RWPE1 (cell line): Measurements from ENCODE around the gene MAML1.
"Not testable (repeated sequence)": the region's sequence is repeated elsewhere in the genome, so short reads cannot be mapped to it uniquely, and the experiment has no call there.

ENCODE experiments used
- CTCF ChIA-PET: fragments of 350-600 bp; sonication (Branson Sonifier 250); formaldehyde crosslinking; extraction: SDS; loops from one replicate; lab custom pipeline; 2021; lab: Yijun Ruan, JAX
- POLR2A ChIA-PET: fragments of 400-600 bp; formaldehyde crosslinking; extraction: SDS; loops from one replicate; lab custom pipeline; 2020; ENCODE audit warnings: antibody characterized with exemption; ENCODE audit not compliant: low non-redundant PET; lab: Yijun Ruan, JAX
- DNase-seq: peaks from one replicate; pipeline ENCODE4 v3.0.0; 2012; ENCODE audit warnings: low spot score
- H3K27ac ChIP-seq: fragments of 450-650 bp; 2 replicates; pipeline ENCODE4 v1.5.1; 2017
- TF ChIP-seq, protein P1 (sequence below): fragments of 450-650 bp; conservative IDR thresholded peaks from 2 replicates; pipeline ENCODE4 v1.5.1; 2017; ENCODE audit warnings: low read depth, mild to moderate bottlenecking

MAML1 gene

DNA sequence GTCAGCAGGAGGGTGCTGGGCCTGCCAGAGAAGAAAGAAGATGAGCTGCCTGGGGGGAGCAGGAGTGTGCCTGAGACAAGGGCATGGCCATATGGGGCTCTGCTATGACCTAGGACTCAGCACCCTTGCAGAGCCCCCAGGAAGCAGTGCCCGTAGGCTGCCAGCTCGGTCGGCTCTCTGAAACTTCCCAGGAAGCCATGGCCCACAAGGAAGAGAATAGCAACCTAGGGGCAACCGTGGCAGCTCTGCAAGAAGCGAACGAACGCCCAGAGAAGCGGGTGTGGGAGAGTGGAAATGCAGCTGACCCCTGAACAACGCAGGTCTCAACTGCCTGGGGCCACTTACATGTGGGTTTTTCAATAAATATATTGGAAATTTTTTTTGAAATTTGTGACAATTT, 50.5 kb downstream of the MAML1 start:
- DNase-seq: no peak
- H3K27ac ChIP-seq: no peak overlapping the region
- ChIA-PET CTCF (interaction anchor here (1.1 kb wide), 1 partner anchor 20 kb away, joined by 3 read pairs; no protein-coding TSS in a partner anchor), POLR2A (no interaction called here)
- TF ChIP-seq, protein P1, sequence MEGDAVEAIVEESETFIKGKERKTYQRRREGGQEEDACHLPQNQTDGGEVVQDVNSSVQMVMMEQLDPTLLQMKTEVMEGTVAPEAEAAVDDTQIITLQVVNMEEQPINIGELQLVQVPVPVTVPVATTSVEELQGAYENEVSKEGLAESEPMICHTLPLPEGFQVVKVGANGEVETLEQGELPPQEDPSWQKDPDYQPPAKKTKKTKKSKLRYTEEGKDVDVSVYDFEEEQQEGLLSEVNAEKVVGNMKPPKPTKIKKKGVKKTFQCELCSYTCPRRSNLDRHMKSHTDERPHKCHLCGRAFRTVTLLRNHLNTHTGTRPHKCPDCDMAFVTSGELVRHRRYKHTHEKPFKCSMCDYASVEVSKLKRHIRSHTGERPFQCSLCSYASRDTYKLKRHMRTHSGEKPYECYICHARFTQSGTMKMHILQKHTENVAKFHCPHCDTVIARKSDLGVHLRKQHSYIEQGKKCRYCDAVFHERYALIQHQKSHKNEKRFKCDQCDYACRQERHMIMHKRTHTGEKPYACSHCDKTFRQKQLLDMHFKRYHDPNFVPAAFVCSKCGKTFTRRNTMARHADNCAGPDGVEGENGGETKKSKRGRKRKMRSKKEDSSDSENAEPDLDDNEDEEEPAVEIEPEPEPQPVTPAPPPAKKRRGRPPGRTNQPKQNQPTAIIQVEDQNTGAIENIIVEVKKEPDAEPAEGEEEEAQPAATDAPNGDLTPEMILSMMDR: no peak

DNA sequence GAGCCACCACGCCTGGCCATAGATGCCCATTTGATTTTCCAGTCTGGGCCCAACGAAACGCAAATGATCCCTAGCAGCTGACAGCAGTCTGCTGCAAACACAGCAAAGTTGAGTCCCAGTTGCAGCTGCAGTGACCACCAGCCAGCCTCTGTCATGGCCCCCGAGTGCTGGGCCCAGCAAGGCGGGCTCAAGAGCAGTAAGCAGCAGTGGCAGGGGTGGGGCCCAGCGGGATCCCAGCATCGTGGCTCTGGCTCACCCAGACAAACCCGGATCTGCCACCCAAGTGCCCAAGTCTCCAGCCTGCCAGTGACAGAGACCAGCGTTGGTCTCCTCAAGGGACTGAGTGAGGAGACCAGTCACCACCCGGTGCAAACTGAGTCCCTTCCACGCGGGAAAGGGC, 54.2 kb downstream of the MAML1 start:
- TF ChIP-seq, protein P1: no peak
- POLR2A ChIA-PET: no interaction called here
- no peak for DNase-seq
- peak overlapping the region; percentile 0; the same call in 1 of the 2 replicates for H3K27ac ChIP-seq
- CTCF ChIA-PET: no interaction called here

DNA sequence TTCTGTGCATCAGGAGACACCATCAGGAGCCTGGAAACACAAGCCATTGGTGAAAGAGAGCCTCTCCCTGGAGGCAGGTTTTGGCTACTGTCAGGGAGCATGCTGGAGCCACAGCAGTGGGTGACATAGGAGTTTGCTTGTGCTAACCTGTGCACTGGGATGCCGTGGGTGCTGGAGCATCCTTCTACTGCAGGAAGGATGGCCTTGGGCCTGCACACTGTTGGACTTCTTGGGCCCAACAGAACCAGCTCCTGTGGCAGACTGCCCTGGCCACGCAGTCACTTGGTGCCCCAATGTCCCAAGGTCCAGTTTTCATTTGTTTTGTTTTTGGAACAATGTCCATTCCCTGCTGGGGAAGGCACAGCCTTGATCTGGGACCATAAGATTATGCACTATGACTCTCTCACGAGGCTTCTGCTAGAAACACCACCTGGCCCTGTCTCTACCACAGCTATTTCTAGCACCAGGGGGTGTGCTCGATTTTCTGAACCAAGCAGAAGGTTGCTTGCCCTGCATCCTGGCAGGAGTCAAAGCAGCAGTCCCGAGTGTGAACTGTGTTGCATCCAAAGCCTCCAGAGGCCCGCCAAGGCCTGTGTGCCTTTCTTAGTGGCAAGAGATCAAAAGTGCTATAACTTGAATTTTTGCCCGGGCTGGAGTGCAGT, 55.7 kb downstream of the MAML1 start:
- DNase-seq: no peak
- POLR2A ChIA-PET: no interaction called here
- TF ChIP-seq, protein P1: no peak
- CTCF ChIA-PET: interaction anchor here (0.5 to 1.1 kb wide), 3 partner anchors 8 to 120 kb away, joined by 3 to 9 read pairs (median 3); no protein-coding TSS in a partner anchor
- no peak overlapping the region for H3K27ac ChIP-seq

DNA sequence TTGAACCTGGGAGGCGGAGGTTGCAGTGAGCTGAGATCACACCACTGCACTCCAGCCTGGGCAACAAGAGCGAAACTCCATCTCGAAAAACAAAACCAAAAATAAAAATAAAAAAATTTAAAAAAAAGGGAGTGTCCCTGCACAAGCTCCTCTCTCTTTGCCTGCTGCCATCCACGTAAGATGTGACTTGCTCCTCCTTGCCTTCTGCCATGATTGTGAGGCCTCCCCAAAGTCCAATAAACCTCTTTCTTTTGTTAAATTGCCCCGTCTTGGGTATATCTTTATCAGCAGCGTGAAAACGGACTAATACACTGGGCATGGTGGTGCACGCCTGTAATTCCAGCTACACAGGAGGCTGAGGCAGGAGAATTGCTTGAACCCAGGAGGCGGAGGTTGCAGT, 56.7 kb downstream of the MAML1 start:
- H3K27ac ChIP-seq, DNase-seq, POLR2A ChIA-PET: not testable (repeated sequence)
- CTCF ChIA-PET: interaction anchor here (1.1 kb wide), 1 partner anchor 9 kb away, joined by 9 read pairs; no protein-coding TSS in a partner anchor

DNA sequence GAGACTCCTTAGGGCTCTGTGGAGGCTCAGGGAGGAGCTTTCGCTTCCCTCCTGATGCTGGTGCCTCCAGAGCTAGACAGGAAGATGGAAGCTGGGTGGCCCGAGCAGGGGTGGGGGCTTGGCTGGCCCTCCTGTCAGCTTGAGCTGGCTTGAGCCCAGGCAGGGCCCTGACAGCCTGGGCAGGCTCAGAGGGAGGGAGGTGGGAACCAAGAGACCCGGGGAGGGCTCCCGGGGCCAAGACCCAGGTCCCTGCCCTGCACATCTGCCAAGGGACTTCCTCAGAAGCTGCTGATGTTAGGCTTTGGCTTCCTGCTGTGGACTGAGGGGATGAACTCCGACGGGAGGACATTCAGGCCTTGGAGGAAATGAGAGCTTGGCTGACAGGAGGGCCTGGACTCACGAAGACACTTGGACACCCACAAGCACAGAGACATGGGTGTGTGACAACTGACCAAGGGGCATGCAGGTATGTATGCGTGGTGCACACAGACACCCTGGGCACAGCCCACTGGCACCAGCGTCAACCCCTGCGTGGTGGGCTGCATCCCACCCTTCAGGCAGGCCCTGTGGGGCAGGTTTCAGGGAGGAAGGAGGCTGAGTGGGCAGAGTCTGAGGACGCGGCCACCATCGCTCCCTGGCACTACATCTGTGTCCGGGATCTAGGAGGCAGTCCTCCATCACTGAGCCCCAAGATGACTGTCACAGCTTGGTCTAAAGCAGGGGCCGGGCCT, 59.4 kb downstream of the MAML1 start:
- peak overlapping the region; percentile 5; the same call in 1 of the 2 replicates for H3K27ac ChIP-seq
- ChIA-PET POLR2A (no interaction called here), CTCF (interaction anchor here (0.7 to 7.0 kb wide), 2 partner anchors 10 to 29 kb away, joined by 3 to 39 read pairs; no protein-coding TSS in a partner anchor)
- no peak for DNase-seq
- TF ChIP-seq, protein P1: no peak

DNA sequence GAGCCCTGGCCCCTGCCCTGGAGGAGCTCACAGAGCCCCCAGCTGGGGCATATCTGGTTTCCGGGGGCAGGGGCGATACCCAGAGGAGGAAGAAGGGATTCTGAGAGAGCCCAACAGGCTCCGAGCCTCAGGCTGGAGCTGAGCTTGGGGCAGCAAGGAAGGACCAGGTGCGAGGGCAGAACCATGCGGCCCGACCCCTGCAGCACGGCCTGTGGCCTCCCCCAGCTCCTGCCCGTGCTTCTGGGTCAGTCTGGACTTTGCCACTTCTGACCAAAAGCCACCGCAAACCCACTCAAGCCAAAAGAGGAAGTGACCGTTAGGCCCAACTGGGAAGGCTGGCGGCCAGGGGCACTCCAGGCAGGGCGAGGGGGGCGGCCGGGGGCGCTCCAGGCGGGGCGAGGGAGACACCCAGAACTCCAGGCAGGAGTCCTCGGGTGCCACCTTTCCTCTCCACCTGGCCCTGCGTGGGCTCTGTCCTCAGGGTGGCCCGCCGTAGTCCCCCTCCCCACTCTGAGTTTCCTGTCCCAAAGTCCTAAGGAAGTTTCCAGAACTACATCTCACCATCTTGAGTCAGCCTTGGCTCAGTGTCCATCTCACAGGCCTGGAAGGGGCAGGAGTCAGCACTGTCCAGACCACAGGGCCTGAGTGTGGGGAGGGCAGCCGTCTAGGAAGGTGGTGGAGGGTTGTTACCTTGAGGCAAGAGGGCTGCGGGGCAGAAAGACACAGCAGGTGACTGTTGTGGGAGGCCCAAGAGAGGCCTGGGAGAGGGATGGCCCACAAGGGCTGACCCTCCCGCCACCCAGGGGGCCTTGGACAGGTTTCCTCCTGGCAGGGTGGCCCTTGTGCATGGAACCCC, 60.2 kb downstream of the MAML1 start:
- TF ChIP-seq, protein P1: no peak
- H3K27ac ChIP-seq: peak overlapping the region; percentile 86
- DNase-seq: no peak
- CTCF ChIA-PET: interaction anchor here (0.7 to 7.0 kb wide), 2 partner anchors 9 to 30 kb away, joined by 3 to 39 read pairs; no protein-coding TSS in a partner anchor
- POLR2A ChIA-PET: interaction anchor here (1.0 kb wide), 1 partner anchor 30 kb away, joined by 3 read pairs; no protein-coding TSS in a partner anchor
